GM12892 (cell line): ENCODE results near the gene ADD1.

Experiments
- DNase-seq: peaks from one replicate; pipeline ENCODE4 v3.0.0; 2011; ENCODE audit not compliant: insufficient read length
- FAIRE-seq: peaks from 2 replicates; lab custom pipeline; 2011; peaks lifted over from hg19 to GRCh38; lab: Jason Lieb, UNC
- POLR2A ChIP-seq: IDR thresholded peaks from 2 replicates; pipeline ENCODE4 v1.6.1; 2011; ENCODE audit warnings: low read depth, low read length, control low read depth
- POLR2AphosphoS5 ChIP-seq: IDR thresholded peaks from 2 replicates; pipeline ENCODE4 v1.6.1; 2011; ENCODE audit warnings: low read depth, low read length, control low read depth
- TAF1 ChIP-seq: IDR thresholded peaks from 2 replicates; pipeline ENCODE4 v1.6.1; 2011; ENCODE audit warnings: low read depth, mild to moderate bottlenecking, control low read depth, low read length, borderline replicate concordance

The ADD1 gene

GRCh38 chr4:2924765-2925301 lies 81.2 kb downstream of the ADD1 start:
- no peak for FAIRE-seq
- TF ChIP-seq TAF1: no peak
- TF ChIP-seq POLR2A: no peak
- TF ChIP-seq POLR2AphosphoS5: no peak
- no peak for DNase-seq

GRCh38 chr4:2925496-2925895 lies 81.9 kb downstream of the ADD1 start:
- no peak for DNase-seq
- TF ChIP-seq POLR2AphosphoS5 (no peak), TAF1 (no peak)
- FAIRE-seq: no peak

DNA sequence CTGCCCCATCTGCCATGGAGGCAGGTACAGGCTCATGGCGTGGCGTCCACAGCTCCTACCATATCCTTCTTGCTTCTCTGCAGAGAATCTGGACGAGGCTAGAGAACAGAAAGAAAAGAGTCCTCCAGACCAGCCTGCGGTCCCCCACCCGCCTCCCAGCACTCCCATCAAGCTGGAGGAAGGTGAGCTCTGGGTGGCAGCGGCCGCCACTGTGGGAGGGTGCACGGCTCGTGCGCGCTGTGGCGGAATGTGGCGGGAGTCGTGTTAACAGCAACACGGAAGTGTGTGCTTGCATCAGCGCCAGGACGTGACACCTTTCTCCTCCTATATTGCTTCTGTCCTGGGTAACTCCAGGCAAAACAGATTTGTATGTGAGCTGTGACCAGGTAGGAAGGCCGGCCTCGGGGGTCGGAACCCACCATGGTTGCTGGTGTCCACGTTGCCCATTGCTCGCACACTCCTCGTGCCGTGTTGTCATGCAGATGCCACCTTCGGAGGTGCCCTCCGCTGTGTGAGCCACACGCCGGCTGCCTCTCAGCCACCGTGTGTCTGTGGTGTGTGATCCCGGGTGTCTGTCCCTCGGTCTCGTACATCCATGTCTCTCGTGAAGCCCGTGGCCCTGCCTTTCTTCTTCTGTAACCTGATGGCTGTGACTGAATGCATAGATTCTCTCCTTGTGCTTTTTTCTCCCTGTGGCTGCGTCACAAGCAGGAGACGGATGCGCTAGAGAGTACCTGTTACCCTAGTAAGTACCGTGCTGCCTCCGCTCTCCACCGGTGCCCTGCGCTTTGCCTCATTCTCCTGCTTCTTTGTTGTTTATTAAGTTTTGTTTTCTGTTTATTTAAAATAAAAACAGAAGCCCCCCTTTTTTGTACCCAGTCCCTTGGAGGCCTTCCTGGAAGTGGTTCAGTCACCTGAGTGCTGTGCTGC lies 82.6 kb downstream of the ADD1 start:
- FAIRE-seq: no peak

DNA sequence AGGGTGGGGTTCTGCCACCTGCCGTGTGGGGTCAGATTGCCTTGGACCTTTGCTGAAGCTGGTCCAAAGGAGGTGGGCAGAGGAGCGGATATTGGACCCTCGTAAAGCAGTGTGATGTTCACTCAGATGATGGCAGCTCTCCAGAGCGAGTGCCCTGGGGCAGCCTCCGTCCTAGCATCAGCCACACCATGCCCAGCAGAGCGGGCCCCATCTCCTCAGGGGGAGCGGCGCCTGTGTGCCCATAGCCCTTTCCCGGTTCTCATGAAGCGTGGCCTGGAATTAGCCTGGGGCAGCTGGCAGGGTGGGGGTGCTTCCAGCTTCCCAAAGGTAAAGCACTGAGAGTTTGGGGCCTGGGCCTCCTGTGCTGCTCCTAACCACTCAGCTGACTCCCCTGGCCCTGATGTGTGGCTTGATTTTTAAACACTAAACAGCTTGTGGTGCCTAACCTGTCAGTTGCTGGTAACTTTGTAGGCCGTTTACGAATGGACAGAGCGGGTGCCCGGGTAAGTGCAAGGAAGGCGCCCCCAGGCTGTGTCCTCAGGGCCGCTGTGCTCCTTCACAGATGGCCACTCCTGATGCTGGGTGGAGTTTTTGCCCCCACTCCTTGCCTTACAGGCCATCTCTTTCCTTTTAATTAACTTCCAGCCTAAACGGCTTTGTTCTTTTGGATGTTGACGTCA lies 83.5 kb downstream of the ADD1 start:
- TF ChIP-seq POLR2AphosphoS5 (no peak), POLR2A (no peak), TAF1 (no peak)
- DNase-seq: no peak
- FAIRE-seq: no peak

More for the DNA sequence above, 82.6 kb downstream of the ADD1 start:
- TF ChIP-seq TAF1 (no peak), POLR2A (no peak), POLR2AphosphoS5 (no peak)
- no peak for DNase-seq

DNA sequence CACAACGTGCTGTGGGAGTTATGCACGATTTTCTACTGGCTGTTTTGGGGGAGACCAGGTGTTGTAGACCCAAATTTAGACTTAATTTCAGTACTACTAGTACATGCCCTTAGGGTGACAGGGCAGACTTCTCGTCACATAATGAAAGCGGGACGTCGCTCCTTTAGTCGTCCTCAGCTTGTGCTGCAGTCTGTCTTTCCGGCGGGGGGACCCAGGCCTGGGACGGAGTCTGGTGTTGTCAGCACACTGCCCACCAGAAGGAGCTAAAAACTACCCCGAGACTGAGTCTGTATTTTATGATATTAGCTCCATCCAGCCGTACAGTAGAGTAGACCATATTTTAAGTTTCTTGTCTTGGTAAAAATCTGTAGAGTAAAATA lies 84.0 kb downstream of the ADD1 start:
- DNase-seq: no peak
- no peak for TF ChIP-seq TAF1
- no peak for FAIRE-seq

DNA sequence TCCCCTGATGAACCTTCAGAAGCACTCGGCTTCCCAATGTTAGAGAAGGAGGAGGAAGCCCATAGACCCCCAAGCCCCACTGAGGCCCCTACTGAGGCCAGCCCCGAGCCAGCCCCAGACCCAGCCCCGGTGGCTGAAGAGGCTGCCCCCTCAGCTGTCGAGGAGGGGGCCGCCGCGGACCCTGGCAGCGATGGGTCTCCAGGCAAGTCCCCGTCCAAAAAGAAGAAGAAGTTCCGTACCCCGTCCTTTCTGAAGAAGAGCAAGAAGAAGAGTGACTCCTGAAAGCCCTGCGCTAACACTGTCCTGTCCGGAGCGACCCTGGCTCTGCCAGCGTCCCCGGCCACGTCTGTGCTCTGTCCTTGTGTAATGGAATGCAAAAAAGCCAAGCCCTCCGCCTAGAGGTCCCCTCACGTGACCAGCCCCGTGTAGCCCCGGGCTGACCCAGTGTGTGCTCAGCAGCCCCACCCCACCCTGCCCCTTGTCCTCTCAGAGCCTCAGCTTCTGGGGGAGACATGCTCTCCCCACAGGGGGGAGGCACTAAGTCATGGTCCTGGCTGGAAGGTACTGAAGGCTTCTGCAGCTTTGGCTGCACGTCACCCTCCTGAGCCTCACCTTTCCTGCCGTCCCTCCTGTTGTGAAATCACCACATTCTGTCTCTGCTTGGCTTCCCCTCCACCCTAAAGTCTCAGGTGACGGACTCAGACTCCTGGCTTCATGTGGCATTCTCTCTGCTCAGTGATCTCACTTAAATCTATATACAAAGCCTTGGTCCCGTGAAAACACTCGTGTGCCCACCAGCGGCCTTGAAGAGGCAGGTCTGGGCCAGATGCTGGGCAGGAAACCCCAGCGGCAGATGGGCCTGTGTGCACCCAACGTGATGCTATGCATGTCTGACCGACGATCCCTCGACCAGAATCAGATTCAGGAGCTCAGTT lies 84.9 kb downstream of the ADD1 start:
- TF ChIP-seq POLR2AphosphoS5: peak; percentile 65
- no peak for TF ChIP-seq TAF1
- FAIRE-seq: no peak

GRCh38 chr4:2929469-2929868 lies 85.8 kb downstream of the ADD1 start:
- DNase-seq (no peak), FAIRE-seq (no peak)
- TF ChIP-seq TAF1 (no peak), POLR2A (peak; percentile 43; the same call in 1 of the 2 replicates), POLR2AphosphoS5 (peak; percentile 66; the same call in 1 of the 2 replicates)

More for the DNA sequence above, 84.9 kb downstream of the ADD1 start:
- no peak for DNase-seq

- TF ChIP-seq TAF1: no peak
- no peak; the same call in 1 of the 2 replicates for TF ChIP-seq POLR2AphosphoS5
- TF ChIP-seq POLR2A: no peak
- FAIRE-seq (no peak), DNase-seq (no peak)
Observed at GRCh38 chr4:2930135-2930757, 86.6 kb downstream of the ADD1 start.

- TF ChIP-seq POLR2AphosphoS5 (no peak), POLR2A (no peak; the same call in 1 of the 2 replicates), TAF1 (no peak)
- FAIRE-seq: no peak
- no peak for DNase-seq
Observed at GRCh38 chr4:2930758-2931511, 87.3 kb downstream of the ADD1 start.

DNA sequence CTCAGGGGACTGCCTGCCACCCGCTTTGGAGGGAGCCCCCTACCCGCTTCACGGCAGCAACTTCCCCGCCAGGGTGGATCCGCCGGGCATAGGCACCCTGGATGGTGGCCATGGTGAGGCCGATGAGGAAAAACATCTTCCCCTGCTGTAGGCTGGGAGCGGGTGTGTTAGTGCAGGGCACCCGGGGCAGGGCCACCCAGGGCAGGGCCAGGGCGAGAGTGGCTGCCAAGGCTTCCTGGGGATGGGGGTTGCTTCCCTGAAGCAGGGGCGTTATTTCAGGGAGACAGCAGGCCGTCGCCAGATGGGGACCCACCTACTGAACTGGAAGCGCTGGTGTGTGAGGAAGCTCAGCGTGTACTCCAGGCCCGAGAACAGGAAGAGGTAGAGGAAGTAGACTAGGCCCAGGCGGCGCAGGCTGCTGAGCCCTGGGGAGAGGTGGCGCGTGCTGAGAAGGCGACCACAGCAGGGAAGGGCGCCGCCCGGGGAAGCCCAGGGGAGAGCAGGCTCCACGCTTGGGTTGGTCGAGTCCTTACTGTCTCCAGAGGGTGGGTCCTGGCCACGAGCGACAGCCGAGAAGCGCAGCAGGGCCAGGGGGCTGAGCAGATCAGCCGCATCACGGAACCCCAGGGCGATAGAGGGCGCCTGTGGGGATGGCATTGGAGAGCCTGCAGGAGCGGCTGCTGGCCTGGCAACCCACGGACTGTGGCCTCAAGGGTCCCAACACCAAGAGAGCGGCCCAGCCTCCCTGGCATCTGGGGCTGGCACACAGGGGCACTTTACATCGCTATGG lies 88.1 kb downstream of the ADD1 start:
- FAIRE-seq (peak; percentile 94), DNase-seq (peak; percentile 68)
- TF ChIP-seq POLR2A: peak; percentile 16; the same call in 1 of the 2 replicates
- TF ChIP-seq POLR2AphosphoS5: peak; percentile 23; the same call in 1 of the 2 replicates
- peak; percentile 14; the same call in 1 of the 2 replicates for TF ChIP-seq TAF1
